HG02678 (cell line): ENCODE data around the gene BPIFB4.

Source experiments
- ATAC-seq: cut with Tn5 transposase; IDR thresholded peaks from one replicate; pipeline ENCODE4 v1.9.1; 2021; ENCODE audit warnings: mild to moderate bottlenecking, moderate library complexity; ENCODE audit not compliant: unreplicated experiment

BPIFB4 gene

DNA sequence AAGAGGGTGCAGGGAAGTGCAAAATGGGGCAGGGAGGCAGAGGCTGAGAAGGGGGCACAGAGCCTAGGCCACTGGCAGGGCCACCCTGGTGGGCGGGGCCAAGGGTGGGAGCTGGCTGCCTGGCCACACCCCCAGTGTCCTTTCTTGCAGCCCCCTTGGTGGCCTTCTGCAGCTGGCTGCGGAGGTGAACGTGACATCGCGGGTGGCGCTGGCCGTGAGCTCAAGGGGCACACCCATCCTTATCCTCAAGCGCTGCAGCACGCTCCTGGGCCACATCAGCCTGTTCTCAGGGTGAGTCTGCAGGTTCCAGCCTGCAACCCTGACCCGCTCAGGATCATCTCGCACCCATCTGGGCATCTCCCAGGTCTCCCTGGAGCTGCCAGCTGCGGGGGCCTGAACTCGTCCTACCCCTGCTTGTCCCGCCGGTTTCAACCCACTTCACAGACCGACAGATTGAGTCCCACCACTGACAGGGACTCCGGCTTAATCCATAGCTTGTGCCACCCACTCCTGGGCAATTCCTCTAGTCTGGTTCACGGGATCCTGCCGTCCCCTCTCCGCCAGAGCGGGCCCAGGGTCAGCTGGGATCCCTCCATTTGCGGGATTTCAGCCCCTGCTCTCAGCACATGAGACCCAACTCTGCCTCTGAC, 19.6 kb upstream of the BPIFB4 start:
- no peak for ATAC-seq

DNA sequence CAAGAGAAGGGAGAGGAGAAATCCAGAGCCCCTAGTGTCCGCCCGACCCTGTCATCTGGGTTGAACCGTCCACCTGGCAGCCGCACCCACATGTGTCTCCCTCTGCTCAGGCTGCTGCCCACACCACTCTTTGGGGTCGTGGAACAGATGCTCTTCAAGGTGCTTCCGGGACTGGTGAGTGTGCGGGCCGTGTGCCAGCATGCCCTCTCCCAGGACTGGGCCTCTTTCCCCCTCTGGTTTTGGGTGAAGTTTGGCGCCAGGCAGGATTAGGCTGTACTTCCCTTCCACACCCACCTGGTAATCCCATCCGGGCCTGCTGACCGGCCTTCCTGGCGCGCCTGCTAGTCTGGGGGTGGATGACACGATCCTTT, 17.8 kb upstream of the BPIFB4 start:
- ATAC-seq, result no peak

DNA sequence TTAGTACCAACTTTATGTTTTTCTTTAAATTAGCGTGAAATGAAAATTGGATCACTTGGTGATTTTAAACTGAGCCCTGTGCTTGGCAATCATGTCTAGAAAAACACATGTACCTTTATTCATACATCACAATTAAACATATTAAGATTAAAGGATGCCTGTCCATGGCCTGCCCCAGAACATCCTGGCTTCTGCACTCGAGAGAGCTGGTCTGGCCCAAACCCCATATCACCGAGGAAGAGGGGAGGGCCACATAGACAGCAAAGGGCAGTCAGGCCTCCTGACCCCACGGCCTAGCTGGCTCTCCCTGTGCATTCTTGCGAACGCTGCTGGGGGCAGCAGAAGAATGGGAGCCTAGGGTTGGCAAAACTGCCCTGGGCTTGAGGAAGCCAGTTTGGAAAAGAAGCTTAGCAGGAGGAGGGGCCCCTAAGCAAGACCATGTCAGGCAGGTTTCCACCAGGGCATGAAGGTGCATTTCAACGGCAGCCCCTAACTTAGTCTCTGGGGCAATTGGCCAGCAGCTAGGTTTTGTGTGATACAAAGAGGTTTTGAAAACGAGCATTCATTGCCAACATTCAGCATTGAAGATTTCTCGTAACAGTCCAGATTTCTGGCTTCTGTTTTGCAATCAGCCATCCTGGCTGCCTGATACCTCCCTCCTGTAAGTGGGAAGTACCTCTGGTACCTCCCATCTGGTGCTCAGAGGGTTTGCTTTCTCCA, 17.2 kb upstream of the BPIFB4 start:
- ATAC-seq, result no peak

DNA sequence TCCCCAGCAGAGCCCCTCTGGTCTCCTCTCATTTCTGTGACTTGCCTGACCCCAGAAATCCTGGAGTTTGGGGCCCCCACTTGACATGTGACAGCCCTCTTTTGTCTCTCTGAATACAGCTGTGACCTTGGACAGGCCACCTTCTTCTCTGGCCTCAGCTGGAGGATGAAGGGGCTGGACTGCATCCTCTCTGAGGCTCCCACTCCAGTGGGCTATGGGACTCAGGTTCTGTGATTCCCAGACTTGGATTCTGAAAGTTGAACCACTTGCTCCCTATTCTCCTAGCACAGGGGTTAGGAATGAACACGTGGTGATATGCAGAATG, 16.7 kb upstream of the BPIFB4 start:
- no peak for ATAC-seq

DNA sequence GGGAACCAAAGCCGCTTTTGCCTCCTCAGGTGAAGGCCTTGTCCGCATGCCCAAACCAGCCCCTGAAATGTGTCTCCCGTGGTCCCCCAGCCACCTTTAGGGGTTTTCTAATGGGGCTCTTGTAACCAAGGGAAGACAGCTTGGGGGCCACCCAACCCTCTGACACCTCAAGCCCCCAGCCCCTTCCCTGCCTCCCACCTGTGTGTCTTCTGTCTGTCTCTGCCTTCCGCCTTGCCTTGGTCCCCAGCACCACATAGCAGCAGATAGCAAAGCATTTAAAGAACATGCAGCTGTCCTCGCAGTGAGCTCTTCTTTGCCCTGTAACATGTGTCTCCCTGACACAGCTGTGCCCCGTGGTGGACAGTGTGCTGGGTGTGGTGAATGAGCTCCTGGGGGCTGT, 16.2 kb upstream of the BPIFB4 start:
- ATAC-seq, result no peak

DNA sequence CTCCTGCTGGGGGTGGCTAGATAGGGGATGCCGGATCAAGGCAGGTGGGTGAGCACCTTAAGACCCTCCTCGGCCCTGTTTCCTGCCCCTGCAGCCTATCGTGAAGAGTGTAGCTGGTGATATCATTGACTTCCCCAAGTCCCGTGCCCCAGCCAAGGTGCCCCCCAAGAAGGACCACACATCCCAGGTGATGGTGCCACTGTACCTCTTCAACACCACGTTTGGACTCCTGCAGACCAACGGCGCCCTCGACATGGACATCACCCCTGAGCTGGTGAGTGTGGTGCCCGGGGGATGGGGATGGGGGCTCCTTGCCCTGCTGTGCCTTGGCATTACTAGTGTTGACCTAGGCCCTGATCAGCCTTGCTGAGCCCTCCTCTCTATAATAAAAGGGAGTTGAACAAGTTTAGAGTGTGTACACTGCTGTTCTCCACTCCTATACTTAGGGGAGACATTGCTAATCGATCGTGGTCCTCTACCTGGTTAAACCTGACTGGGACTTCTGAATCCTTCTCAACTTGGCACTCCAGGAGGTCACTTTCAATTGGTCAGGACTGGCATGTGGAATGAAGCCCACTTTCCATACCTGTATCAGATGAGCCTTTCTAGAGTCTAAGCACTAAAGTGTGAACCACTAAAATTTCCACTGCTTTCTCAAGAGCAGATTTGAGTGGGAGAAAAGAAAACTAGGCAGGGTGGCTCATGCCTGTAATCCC, 14.7 kb upstream of the BPIFB4 start:
- no peak for ATAC-seq

DNA sequence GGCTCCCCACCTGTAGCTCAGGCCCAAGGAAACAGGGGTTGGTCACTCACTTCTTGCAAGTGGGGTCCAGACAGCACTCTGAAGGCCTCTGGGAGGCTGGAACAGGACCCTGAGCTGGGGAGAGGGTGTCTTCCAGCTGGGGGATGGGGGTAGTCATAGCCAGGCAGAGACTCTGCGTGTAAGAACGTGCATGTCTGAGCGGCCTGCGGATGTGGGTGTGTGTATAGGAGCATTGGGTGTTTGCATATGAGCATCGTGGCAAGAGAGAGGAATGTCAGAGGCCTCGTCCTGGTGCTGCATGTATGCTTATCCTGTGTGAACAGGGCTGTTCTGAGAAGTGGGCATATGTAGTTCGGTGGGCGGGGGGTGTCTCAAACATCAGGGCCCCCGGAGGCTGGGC, 13.7 kb upstream of the BPIFB4 start:
- ATAC-seq, result no peak

DNA sequence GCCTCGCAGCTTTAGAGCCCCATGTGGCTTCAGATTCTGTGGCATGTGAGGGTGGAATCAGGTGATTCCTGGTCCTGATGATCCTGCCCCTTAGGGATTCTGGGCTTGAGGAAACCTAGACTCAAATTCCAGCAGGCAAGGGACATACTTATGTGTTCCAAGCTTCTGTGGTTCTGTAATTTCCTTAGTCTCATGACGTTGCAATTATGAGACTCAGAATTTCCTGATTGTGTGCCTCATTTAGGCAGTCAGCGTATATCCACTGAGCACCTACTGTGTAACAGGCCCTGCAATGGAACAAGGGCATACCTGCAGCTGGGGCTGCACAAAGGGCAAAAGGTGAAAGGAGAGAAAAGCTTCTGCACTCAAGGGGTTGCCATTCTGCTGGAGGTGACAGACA, 11.6 kb upstream of the BPIFB4 start:
- ATAC-seq, result no peak

DNA sequence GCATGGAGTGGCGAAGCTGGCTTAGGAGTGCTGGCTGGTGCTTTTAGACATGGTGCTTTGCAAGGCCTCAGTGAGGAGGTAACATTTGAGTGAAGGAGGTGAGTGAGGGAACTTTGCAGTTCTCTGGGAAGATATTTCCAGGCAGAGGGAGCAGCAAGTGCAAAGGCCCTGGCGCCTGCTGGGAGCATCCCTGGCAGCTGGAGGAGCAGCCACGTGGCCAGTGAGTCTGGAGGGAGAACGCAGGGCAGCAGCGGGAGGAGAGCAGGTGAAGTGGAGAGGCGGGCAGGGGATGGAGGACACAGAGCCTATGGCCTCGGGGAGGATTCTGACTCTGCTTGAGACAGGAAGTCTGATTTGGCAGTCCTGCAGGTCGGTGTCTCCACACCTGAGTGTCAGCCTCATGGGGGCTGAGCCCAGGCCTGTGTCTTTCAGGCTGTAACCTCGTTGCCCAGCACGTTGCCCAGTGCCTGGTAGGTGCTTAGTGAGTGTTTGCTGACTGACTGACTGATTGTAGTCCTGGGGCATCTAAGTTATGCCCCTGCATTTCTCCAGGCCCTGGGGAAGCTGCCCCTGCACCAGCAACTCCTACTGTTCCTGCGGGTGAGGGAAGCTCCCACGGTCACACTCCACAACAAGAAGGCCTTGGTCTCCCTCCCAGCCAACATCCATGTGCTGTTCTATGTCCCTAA, 11.0 kb upstream of the BPIFB4 start:
- no peak for ATAC-seq

DNA sequence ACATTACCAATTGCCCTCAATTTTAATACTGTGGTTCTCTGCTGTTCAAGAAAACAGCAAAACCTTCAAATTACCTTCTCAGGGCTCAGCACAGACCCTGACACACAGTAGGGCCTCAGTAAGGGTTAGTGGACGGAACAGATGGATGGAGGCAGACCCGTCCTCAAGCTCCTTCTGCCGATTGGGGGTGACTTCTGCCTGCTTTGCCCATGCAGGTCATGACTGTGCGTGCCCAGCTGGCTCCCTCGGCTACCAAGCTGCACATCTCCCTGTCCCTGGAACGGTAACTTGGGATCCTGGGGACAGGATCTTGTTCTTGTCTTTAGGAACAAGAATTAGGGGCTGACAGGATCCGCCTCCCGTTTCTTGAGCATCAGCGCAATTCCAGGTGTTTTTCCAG, 9.8 kb upstream of the BPIFB4 start:
- no peak for ATAC-seq

DNA sequence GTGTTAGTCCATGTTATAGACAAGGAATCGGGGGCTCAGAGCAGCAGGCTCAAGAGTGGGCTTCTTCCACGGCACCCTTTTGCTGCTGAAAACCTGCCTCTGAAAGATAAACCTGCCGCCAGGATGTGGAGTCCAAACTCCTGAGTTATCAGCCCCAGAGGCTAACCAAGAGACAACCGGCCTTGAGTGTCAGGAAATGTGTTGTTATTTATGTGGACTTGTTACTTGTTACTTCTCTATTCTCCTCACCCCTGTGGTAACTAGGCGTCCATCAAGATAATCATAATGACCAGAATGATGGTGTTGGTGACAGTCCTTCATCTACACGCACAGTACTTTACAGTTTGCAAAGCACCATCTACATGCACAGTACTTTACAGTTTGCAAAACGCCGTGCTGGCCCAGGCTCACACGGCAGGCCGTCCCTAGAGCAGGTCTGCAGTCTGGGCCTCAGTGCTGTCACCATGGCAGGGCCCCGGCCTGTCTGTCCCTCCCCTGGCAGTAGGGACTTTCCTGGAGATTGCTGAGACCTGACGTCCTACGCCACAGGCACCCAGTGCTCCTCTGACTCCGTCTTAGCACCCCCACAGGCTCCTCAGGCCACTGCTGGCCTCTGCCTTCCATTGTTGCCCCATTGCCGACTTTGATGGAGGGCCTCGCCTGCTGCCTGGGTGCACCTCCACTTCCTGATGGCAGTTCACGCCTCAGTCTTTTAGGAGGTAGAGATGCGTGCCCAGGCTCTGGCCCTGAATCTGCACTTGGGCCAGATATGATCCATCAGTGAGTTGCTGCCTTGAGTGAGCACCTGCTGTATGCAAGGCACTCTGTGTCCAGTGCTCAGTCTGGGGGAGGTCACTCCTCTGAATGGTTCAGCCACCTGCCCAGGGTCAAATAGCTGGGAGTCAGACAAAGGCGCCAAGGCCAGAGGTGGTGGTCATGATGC, 9.1 kb upstream of the BPIFB4 start:
- ATAC-seq, result no peak

DNA sequence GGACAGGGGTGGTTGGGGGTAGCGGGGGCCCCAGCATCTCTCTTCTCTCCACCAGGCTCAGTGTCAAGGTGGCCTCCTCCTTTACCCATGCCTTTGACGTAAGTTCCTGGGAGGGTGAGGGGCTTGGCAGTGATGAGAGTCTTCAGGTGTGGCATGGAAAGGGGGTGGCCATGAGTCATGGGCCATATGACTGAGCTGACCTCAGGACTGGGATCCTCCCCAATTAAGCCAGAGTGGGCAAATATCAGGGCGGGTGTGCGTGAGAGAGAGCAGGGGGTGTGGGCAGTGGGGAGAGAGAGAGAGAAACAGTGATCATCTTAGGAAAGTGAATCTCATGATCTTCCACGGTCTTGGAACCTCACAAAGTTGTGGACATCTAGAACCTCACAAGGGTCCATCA, 8.2 kb upstream of the BPIFB4 start:
- no peak for ATAC-seq

DNA sequence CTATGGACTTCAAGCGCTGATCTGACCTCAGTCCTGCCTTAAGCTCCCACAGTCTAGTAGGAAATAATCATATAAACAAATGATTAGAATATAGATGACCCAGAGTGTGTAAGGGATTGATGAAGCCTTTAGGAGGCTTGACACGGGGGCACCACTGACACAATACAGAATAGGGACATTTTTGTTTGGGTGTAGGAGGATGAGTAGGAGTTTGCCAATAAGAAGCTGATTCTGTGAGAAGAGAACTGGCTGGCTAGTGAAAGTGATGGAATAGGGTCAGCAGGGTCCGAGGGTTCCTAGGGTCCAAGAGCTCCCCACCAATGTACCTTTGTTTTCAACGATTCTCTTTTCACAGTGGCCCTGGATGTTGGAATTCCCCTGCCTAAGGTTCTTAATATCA, 7.1 kb upstream of the BPIFB4 start:
- ATAC-seq, result no peak

DNA sequence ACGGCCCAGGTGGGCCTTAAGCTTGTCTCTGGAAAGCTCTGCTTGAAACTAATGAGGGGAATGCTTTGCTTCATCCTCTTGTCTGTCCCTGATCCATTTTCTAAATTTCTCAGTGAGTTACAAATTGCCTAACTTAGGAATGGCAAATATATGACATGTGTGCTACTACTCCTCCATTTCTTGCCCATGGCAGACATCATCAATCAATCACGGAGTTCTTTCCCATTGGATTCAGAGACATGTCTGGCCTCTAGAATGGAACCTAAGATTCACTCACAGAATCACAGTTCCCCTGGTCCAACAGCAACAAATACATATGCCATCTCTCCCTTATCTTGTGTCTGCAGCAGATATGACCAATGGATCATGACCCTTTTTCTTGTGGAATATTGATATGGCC, 6.6 kb upstream of the BPIFB4 start:
- no peak for ATAC-seq

DNA sequence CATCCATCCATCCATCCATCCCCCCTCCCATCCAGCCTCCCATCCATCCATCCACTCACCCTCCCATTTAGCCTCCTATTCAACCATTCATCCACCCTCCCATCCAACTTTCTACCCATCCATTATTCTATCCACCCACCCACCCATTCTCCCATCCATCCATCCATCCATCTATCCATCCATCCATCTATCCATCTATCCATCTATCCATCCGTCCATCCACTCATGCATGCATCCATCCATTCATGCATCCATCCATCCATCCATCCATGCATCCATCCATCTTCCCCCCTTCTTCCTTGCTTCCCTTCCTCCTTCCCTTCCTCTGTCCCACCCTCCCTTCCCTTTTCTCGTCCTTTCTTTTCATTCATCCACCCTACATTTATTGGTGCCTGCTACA, 4.8 kb upstream of the BPIFB4 start:
- no peak for ATAC-seq

DNA sequence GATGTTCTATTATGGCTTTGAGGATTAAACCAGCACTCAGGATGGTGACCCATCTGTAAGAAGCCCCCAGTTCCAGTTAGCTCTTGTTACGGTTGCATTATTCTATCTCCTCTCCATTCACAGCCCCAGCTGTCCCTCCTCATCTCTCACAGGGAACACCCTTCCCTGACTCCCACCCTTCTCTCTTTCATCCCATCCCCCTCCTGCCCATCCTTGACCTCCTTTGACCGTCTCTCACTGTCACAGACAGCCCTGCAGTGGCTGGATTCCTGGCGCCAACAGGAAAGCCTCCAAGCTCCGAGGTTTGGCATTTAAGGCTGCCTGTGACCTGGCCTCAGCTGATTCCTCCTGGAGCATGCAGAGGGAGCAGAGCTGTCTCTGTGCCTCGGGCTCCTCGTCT, 4.2 kb upstream of the BPIFB4 start:
- no peak for ATAC-seq

DNA sequence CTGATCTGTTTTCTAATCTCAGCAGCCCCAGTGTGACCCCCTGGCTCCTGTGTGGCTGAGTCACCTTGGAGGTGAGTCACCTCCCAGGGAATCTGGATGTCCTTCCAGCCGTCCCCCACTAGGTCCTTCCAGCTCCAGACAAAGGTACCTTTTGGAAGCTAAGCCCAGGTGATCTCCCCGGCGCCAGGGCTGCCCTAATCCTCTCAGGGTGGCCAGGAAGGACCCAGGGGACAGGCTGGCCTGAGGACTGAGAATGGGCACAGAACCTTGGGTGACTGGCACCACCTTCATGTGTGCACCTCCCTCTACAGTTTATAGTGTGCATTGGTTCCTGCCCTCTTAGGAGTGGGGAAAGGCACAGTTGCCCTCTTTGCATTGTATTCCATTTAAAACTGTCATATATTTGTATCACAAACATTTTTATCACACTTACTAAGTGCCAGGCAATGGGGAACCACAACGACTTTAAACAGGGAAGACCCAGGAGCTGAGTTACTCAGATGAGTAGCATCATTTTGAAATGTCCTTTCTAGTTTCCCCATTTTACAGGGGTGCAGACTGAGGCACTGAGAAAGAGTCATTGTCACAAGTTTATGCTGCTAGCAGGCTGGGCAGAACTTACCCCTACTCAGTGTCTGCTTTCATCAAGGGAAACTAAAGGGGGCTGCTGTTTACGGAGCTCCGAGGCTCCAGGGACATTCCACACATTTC, 2.6 kb upstream of the BPIFB4 start:
- ATAC-seq, result no peak

DNA sequence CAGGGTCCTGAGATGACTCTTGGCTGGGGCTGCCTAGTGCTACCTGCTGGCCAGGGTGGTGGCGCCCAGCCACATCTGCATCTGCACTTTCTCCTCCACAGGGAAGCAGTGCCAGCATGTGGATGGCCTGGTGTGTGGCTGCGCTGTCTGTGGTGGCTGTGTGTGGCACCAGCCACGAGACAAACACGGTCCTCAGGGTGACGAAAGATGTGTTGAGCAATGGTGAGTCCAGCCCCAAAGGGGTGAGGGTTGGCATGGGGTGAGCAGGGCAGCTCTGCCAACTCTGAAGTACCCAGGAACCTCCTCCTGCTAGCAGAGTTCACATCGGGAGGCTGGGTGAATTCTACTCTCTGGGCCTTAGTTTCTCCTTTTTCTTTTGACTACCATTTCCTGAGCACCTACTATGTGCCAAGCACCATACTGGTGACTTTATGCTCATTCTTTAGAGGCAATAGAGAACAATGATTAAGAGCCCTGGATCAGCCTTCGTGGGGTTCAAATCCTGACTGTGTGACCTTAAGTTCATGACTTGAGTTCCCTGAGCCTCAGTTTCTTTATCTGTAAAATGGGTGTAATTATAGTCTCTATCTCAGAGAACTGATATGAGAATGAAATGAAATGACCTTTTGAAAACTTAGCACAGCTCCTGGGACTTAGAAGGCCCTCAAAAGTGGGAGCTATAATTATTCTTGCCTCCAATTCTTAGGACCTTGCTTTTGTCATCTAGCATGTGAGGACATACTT, 2.1 kb downstream of the BPIFB4 start:
- ATAC-seq, result no peak

DNA sequence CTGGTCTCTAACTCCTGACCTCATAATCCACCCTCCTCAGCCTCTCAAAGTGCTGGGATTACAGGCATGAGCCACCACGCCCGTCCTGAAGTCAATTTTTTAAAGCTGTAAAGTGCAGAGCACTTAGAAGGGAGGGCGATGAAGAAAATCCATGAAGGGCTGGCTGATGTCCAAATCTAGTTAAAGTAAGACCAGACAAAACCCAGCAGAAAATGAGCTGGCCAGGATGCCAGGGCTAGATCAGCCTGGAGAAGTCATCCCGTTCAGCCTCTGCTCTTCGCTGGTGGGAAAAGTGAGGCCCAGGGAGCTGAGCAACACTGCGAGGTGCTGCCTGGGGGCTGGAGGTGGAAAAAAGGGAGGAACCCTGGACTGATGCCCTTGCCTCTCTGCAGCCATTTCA, 3.1 kb downstream of the BPIFB4 start:
- ATAC-seq, result no peak
